OCI-LY1 (cell line): ENCODE results near the gene ACE.

Experiments
- H2AFZ ChIP-seq: fragments of 200-600 bp; sonication (generic), shearing (Covaris generic); 2 replicates; pipeline ENCODE4 v1.6.0; 2014; ENCODE audit warnings: antibody characterized with exemption, mild to moderate bottlenecking, low read length
- H3F3A ChIP-seq: fragments of 200-600 bp; sonication (generic), shearing (Covaris generic); 2 replicates; pipeline ENCODE4 v1.6.0; 2014; ENCODE audit warnings: mild to moderate bottlenecking, antibody characterized with exemption, low read length, moderate library complexity; ENCODE audit not compliant: insufficient read depth
- H3K27ac ChIP-seq: fragments of 200-600 bp; sonication (generic); 2 replicates; pipeline ENCODE4 v1.5.1; 2014; ENCODE audit warnings: low read length, mixed run types, mild to moderate bottlenecking, low read depth; ENCODE audit not compliant: poor library complexity, severe bottlenecking
- H3K27me3 ChIP-seq: fragments of 200-600 bp; sonication (generic); 2 replicates; pipeline ENCODE4 v1.6.0; 2014; ENCODE audit warnings: antibody characterized with exemption, mild to moderate bottlenecking, low read length, moderate library complexity; ENCODE audit not compliant: insufficient read depth
- H3K36me3 ChIP-seq: fragments of 200-600 bp; sonication (generic); 2 replicates; pipeline ENCODE4 v1.6.1; 2014; ENCODE audit warnings: mild to moderate bottlenecking, antibody characterized with exemption, low read length, moderate library complexity, mixed read lengths; ENCODE audit not compliant: insufficient read depth
- H3K4me1 ChIP-seq: fragments of 200-600 bp; sonication (generic); 2 replicates; pipeline ENCODE4 v1.5.1; 2014; ENCODE audit warnings: mild to moderate bottlenecking, low read length, moderate library complexity; ENCODE audit not compliant: insufficient read depth, severe bottlenecking
- H3K4me2 ChIP-seq: fragments of 200-600 bp; sonication (generic), shearing (Covaris generic); 2 replicates; pipeline ENCODE4 v1.6.1; 2014; ENCODE audit warnings: low read length
- H3K4me3 ChIP-seq: fragments of 200-600 bp; sonication (generic); 2 replicates; pipeline ENCODE4 v1.5.1; 2014; ENCODE audit warnings: low read length, low read depth, mild to moderate bottlenecking, mixed read lengths; ENCODE audit not compliant: poor library complexity, severe bottlenecking
- H3K79me2 ChIP-seq: fragments of 200-600 bp; shearing (Covaris generic); 2 replicates; pipeline ENCODE4 v1.6.1; 2016; ENCODE audit warnings: mixed run types, low read length, mixed read lengths; ENCODE audit not compliant: insufficient read depth
- H3K9ac ChIP-seq: fragments of 200-600 bp; sonication (generic), shearing (Covaris generic); 2 replicates; pipeline ENCODE4 v1.6.1; 2014; ENCODE audit warnings: mild to moderate bottlenecking, low read length, mixed read lengths
- H3K9me2 ChIP-seq: fragments of 200-600 bp; sonication (generic), shearing (Covaris generic); 2 replicates; pipeline ENCODE4 v1.6.1; 2014; ENCODE audit warnings: low read depth, mild to moderate bottlenecking, low read length, mixed read lengths
- H3K9me3 ChIP-seq: fragments of 200-600 bp; shearing (Covaris generic); 2 replicates; pipeline ENCODE4 v1.6.1; 2014; ENCODE audit warnings: low read length, mixed read lengths
- H4K20me1 ChIP-seq: fragments of 200-600 bp; sonication (generic), shearing (Covaris generic); 2 replicates; pipeline ENCODE4 v1.6.0; 2016; ENCODE audit warnings: mild to moderate bottlenecking, low read length; ENCODE audit not compliant: insufficient read depth
- CTCF ChIP-seq: fragments of 200-600 bp; sonication (generic), shearing (Covaris generic); IDR thresholded peaks from 2 replicates; pipeline ENCODE4 v1.5.1; 2017; ENCODE audit warnings: mild to moderate bottlenecking, antibody characterized with exemption, low read length, moderate library complexity, mixed read lengths
- EZH2 ChIP-seq: fragments of 200-600 bp; sonication (generic), shearing (Covaris generic); IDR thresholded peaks from 2 replicates; pipeline ENCODE4 v1.8.0; 2017; ENCODE audit warnings: borderline replicate concordance, mixed run types, mild to moderate bottlenecking, antibody characterized with exemption, low read length, moderate library complexity, mixed read lengths

The ACE gene

GRCh38 chr17:63519972-63520882 is 43.4 kb downstream of the ACE start:
- no peak for TF ChIP-seq CTCF
- TF ChIP-seq EZH2: no peak
- Histone ChIP-seq H3K9ac (no peak overlapping the region), H3K4me1 (no peaks in the 10 kb centered on the region), H4K20me1 (no peaks in the 10 kb centered on the region), H3K27me3 (no peaks in the 10 kb centered on the region; the same call in 1 of the 2 replicates), H3K4me2 (no peak overlapping the region), H2AFZ (no peak overlapping the region), H3K4me3 (no peak overlapping the region), H3K9me2 (no peaks in the 10 kb centered on the region), H3K36me3 (no peaks in the 10 kb centered on the region), H3K9me3 (no peaks in the 10 kb centered on the region), H3F3A (no peaks in the 10 kb centered on the region), H3K79me2 (no peaks in the 10 kb centered on the region), H3K27ac (no peak overlapping the region)

GRCh38 chr17:63523253-63523855 is 46.5 kb downstream of the ACE start, which contains the start of gene KCNH6:
KCNH6 (plus strand) TSS chr17:63523358; CDS start chr17:63523414, 56 bp downstream.
- Histone ChIP-seq H3K36me3 (no peaks in the 10 kb centered on the region), H3K4me2 (no peak within 1 kb of the TSS), H2AFZ (no peak within 1 kb of the TSS), H3K4me1 (no peaks in the 10 kb centered on the region), H4K20me1 (no peaks in the 10 kb centered on the region), H3K9me3 (no peaks in the 10 kb centered on the region), H3F3A (no peaks in the 10 kb centered on the region), H3K4me3 (no peak within 1 kb of the TSS), H3K27ac (no peak within 1 kb of the TSS), H3K9me2 (no peaks in the 10 kb centered on the region), H3K9ac (no peak within 1 kb of the TSS), H3K79me2 (no peaks in the 10 kb centered on the region), H3K27me3 (no peaks in the 10 kb centered on the region; the same call in 1 of the 2 replicates)
- TF ChIP-seq CTCF: no peak

GRCh38 chr17:63524051-63524450 is 47.2 kb downstream of the ACE start:
- Histone ChIP-seq H3K27me3 (no peaks in the 10 kb centered on the region; the same call in 1 of the 2 replicates), H3K79me2 (no peaks in the 10 kb centered on the region), H4K20me1 (no peaks in the 10 kb centered on the region), H3K36me3 (no peaks in the 10 kb centered on the region), H3K9me3 (no peaks in the 10 kb centered on the region), H3K9me2 (no peaks in the 10 kb centered on the region), H3K27ac (no peak overlapping the region), H3K4me3 (no peak overlapping the region), H3K4me2 (no peak overlapping the region), H3K4me1 (no peaks in the 10 kb centered on the region), H3F3A (no peaks in the 10 kb centered on the region), H3K9ac (no peak overlapping the region), H2AFZ (no peak overlapping the region)
- no peak for TF ChIP-seq CTCF
- TF ChIP-seq EZH2: no peak
